ENCODE data around the gene ELMO3.

DNA sequence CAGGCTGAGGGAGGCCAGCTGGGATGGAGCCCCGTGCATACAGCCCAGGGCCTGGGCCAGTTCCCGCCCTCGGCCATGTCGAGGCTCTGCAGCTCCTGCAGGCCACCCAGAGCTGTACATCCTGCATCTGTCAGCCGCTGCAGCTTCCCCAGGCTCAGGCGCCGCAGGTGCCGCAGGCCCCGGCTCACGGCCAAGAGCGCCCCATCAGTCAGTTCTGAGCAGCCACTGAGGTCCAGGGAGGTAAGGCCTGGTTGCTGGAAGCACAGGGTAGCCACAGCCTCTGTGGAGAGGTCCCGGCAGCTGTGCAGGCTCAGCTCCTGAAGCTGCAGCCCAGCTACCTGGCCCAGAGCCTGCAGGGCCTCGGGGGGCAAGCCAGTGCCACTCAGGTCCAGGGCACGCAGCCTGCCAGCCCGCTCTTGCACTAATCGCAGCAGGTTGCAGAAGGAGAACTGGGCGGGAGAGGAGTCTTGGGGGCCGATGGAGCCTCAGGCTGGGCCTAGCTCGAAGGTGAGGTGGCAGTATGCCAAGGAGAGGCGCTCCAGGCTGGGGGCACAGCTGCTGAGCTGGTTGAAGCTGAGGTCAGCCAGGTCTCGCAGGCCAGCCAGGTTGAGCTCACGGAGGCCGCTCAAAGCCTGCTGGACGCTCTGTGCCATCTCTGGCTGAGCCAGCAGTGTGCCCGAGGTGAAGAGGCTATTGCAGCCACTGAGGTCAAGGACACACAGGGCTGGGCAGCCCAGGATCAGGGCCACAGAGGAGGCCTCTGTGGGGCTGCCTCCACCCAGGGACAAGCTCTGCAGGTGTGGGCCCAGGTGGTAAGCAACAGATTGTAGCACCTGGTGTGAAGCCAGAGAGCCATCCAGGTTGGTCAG, 11.4 kb downstream of the ELMO3 start:
- TF ChIP-seq ESRRG (CRISPR knock-in tag; IDR thresholded peaks at IDR 0.05) (no peak), ZNF70 (CRISPR knock-in tag; IDR thresholded peaks at IDR 0.05) (no peak), ZC3H10 (CRISPR knock-in tag; IDR thresholded peaks at IDR 0.05) (no peak), ARNTL (CRISPR knock-in tag; IDR thresholded peaks at IDR 0.05; ENCODE audit: borderline replicate concordance, low read depth) (no peak), PPARA (CRISPR knock-in tag; IDR thresholded peaks at IDR 0.05; ENCODE audit: borderline replicate concordance) (no peak), ZNF8 (CRISPR knock-in tag; IDR thresholded peaks at IDR 0.05) (no peak), ZFP30 (CRISPR knock-in tag; IDR thresholded peaks at IDR 0.05) (no peak), ISL1 (CRISPR knock-in tag; IDR thresholded peaks at IDR 0.05) (no peak), ZFP3 (CRISPR knock-in tag; IDR thresholded peaks at IDR 0.05) (no peak)
- TF ChIP-seq, protein P1, sequence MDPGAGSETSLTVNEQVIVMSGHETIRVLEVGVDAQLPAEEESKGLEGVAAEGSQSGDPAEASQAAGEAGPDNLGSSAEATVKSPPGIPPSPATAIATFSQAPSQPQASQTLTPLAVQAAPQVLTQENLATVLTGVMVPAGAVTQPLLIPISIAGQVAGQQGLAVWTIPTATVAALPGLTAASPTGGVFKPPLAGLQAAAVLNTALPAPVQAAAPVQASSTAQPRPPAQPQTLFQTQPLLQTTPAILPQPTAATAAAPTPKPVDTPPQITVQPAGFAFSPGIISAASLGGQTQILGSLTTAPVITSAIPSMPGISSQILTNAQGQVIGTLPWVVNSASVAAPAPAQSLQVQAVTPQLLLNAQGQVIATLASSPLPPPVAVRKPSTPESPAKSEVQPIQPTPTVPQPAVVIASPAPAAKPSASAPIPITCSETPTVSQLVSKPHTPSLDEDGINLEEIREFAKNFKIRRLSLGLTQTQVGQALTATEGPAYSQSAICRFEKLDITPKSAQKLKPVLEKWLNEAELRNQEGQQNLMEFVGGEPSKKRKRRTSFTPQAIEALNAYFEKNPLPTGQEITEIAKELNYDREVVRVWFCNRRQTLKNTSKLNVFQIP (CRISPR knock-in tag; IDR thresholded peaks at IDR 0.05; ENCODE audit: borderline replicate concordance, low read depth): no peak
- TF ChIP-seq, protein P2, sequence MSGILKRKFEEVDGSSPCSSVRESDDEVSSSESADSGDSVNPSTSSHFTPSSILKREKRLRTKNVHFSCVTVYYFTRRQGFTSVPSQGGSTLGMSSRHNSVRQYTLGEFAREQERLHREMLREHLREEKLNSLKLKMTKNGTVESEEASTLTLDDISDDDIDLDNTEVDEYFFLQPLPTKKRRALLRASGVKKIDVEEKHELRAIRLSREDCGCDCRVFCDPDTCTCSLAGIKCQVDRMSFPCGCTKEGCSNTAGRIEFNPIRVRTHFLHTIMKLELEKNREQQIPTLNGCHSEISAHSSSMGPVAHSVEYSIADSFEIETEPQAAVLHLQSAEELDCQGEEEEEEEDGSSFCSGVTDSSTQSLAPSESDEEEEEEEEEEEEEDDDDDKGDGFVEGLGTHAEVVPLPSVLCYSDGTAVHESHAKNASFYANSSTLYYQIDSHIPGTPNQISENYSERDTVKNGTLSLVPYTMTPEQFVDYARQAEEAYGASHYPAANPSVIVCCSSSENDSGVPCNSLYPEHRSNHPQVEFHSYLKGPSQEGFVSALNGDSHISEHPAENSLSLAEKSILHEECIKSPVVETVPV (CRISPR knock-in tag; IDR thresholded peaks at IDR 0.05): no peak
- TF ChIP-seq, protein P3, sequence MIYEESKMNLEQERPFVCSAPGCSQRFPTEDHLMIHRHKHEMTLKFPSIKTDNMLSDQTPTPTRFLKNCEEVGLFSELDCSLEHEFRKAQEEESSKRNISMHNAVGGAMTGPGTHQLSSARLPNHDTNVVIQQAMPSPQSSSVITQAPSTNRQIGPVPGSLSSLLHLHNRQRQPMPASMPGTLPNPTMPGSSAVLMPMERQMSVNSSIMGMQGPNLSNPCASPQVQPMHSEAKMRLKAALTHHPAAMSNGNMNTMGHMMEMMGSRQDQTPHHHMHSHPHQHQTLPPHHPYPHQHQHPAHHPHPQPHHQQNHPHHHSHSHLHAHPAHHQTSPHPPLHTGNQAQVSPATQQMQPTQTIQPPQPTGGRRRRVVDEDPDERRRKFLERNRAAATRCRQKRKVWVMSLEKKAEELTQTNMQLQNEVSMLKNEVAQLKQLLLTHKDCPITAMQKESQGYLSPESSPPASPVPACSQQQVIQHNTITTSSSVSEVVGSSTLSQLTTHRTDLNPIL (CRISPR knock-in tag; IDR thresholded peaks at IDR 0.05; ENCODE audit: low read depth): no peak
- TF ChIP-seq, protein P4, sequence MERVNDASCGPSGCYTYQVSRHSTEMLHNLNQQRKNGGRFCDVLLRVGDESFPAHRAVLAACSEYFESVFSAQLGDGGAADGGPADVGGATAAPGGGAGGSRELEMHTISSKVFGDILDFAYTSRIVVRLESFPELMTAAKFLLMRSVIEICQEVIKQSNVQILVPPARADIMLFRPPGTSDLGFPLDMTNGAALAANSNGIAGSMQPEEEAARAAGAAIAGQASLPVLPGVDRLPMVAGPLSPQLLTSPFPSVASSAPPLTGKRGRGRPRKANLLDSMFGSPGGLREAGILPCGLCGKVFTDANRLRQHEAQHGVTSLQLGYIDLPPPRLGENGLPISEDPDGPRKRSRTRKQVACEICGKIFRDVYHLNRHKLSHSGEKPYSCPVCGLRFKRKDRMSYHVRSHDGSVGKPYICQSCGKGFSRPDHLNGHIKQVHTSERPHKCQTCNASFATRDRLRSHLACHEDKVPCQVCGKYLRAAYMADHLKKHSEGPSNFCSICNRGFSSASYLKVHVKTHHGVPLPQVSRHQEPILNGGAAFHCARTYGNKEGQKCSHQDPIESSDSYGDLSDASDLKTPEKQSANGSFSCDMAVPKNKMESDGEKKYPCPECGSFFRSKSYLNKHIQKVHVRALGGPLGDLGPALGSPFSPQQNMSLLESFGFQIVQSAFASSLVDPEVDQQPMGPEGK (CRISPR knock-in tag; IDR thresholded peaks at IDR 0.05; ENCODE audit: borderline replicate concordance): no peak

Measured in SK-N-SH treated with all-trans-retinoic acid at 6 μM for 48 hours (cell line).